HL-60 (cell line): ENCODE results near the gene ARHGEF4.

Experiments used
- DNase-seq, 2 experiments: peaks; one replicate each; pipeline ENCODE4 v3.0.0-alpha.2; 2010 to 2020; ENCODE audit warnings: low read depth in 1 of 2, low spot score in 1 of 2
- H3K27ac ChIP-seq: fragments of 250-450 bp; sonication (Bioruptor Pico); replicated peaks from 2 replicates; pipeline ENCODE4 v1.5.1; 2020; ENCODE audit warnings: mild to moderate bottlenecking, moderate library complexity
- H3K27me3 ChIP-seq: fragments of 250-450 bp; sonication (Bioruptor Pico); 2 replicates; pipeline ENCODE4 v1.5.1; 2021; ENCODE audit warnings: mild to moderate bottlenecking, moderate library complexity; ENCODE audit not compliant: insufficient read depth, poor library complexity, severe bottlenecking
- H3K4me3 ChIP-seq: replicated peaks from 2 replicates; pipeline ENCODE4 v1.5.1; 2011; ENCODE audit warnings: mild to moderate bottlenecking, control low read depth, low read length; ENCODE audit not compliant: insufficient read depth
- GABPA ChIP-seq: IDR thresholded peaks from 2 replicates; pipeline ENCODE4 v1.6.1; 2012; ENCODE audit warnings: low read depth
- POLR2AphosphoS5 ChIP-seq: IDR thresholded peaks from 2 replicates; pipeline ENCODE4 v1.6.1; 2012; ENCODE audit warnings: low read depth
- SPI1 ChIP-seq: IDR thresholded peaks from 2 replicates; pipeline ENCODE4 v1.6.1; 2012; ENCODE audit warnings: low read depth, mild to moderate bottlenecking, borderline replicate concordance
- TF ChIP-seq, protein P1 (sequence below): IDR thresholded peaks from one replicate; pipeline ENCODE4 v1.5.1; 2011; ENCODE audit warnings: low read length, control low read depth, inconsistent platforms; ENCODE audit not compliant: insufficient read depth
- TF ChIP-seq, protein P2 (sequence below): IDR thresholded peaks from 2 replicates; pipeline ENCODE4 v1.6.1; 2012; ENCODE audit warnings: low read depth; ENCODE audit not compliant: insufficient replicate concordance

The ARHGEF4 gene

DNA sequence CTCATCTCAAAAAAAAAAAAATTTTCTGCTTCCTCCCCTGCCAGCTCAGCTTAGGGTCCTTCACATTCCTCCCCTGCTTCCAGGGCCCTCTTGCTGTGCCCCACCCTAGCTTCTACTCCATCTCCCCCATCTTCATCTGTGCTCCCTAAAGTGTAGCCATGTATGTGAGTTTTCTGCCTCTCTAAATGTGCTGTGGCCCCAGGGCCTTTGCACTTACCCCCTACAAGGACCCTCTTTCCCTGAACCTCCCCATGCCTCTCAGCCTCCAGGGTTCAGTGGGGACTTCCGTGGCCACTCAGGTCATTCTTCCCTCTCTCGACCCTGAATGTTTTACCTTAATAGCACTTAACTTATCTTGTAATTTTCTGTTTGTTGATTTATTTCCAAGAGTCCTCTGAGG is 6.2 kb upstream of the ARHGEF4 start:
- Histone ChIP-seq H3K27me3 (no peaks in the 10 kb centered on the region), H3K27ac (no peak overlapping the region), H3K4me3 (no peak overlapping the region)
- no peak for DNase-seq
- TF ChIP-seq, protein P1, sequence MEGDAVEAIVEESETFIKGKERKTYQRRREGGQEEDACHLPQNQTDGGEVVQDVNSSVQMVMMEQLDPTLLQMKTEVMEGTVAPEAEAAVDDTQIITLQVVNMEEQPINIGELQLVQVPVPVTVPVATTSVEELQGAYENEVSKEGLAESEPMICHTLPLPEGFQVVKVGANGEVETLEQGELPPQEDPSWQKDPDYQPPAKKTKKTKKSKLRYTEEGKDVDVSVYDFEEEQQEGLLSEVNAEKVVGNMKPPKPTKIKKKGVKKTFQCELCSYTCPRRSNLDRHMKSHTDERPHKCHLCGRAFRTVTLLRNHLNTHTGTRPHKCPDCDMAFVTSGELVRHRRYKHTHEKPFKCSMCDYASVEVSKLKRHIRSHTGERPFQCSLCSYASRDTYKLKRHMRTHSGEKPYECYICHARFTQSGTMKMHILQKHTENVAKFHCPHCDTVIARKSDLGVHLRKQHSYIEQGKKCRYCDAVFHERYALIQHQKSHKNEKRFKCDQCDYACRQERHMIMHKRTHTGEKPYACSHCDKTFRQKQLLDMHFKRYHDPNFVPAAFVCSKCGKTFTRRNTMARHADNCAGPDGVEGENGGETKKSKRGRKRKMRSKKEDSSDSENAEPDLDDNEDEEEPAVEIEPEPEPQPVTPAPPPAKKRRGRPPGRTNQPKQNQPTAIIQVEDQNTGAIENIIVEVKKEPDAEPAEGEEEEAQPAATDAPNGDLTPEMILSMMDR = no peak
- TF ChIP-seq SPI1 = no peak
- TF ChIP-seq POLR2AphosphoS5 = no peak
- TF ChIP-seq, protein P2, sequence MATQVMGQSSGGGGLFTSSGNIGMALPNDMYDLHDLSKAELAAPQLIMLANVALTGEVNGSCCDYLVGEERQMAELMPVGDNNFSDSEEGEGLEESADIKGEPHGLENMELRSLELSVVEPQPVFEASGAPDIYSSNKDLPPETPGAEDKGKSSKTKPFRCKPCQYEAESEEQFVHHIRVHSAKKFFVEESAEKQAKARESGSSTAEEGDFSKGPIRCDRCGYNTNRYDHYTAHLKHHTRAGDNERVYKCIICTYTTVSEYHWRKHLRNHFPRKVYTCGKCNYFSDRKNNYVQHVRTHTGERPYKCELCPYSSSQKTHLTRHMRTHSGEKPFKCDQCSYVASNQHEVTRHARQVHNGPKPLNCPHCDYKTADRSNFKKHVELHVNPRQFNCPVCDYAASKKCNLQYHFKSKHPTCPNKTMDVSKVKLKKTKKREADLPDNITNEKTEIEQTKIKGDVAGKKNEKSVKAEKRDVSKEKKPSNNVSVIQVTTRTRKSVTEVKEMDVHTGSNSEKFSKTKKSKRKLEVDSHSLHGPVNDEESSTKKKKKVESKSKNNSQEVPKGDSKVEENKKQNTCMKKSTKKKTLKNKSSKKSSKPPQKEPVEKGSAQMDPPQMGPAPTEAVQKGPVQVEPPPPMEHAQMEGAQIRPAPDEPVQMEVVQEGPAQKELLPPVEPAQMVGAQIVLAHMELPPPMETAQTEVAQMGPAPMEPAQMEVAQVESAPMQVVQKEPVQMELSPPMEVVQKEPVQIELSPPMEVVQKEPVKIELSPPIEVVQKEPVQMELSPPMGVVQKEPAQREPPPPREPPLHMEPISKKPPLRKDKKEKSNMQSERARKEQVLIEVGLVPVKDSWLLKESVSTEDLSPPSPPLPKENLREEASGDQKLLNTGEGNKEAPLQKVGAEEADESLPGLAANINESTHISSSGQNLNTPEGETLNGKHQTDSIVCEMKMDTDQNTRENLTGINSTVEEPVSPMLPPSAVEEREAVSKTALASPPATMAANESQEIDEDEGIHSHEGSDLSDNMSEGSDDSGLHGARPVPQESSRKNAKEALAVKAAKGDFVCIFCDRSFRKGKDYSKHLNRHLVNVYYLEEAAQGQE = no peak
- no peak for TF ChIP-seq GABPA

DNA sequence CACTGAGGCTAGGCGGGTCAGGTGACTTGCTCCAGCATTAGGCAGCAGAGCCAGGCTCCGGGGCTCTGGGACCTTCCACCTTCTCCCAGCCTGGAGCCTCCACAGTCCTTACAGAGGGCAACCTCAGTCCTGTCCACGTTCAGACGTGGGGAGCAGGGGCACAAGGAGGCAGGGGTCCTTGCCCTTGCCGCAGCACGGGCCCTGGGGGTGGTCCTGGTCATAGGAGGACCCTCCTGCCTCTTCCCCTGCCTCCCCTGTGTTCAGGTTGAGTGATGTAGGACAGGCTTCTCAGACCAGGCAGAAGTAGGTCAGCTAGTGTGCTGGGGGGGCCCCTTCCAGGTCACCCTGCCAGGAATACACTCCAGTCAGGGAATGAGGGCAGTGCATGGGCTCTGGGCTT is 5.4 kb upstream of the ARHGEF4 start:
- no peaks in the 10 kb centered on the region for H3K27me3 ChIP-seq
- TF ChIP-seq, protein P1 = no peak
- TF ChIP-seq GABPA = no peak
- no peak for TF ChIP-seq POLR2AphosphoS5
- no peak for TF ChIP-seq SPI1
- TF ChIP-seq, protein P2 = no peak
- H3K27ac ChIP-seq = no peak overlapping the region
- no peak overlapping the region for H3K4me3 ChIP-seq
- DNase-seq = no peak

GRCh38 chr2:130832296-130832940 is 4.3 kb upstream of the ARHGEF4 start:
- TF ChIP-seq, protein P2 = no peak
- no peak for TF ChIP-seq POLR2AphosphoS5
- no peak for TF ChIP-seq SPI1
- TF ChIP-seq GABPA = no peak
- TF ChIP-seq, protein P1 = no peak
- H3K27ac ChIP-seq = no peak overlapping the region
- H3K4me3 ChIP-seq = no peak overlapping the region

More at GRCh38 chr2:130832296-130832940, 4.3 kb upstream of the ARHGEF4 start:
- no peak for DNase-seq
- H3K27me3 ChIP-seq = peaks cover 2% of the 10 kb centered on the region
